ENCODE results near the gene STYXL1.

The STYXL1 gene

GRCh38 chr7:75960372-75960771 is 87.4 kb downstream of the STYXL1 start:
- DNase-seq (ENCODE audit: low read depth in 2 of 2, low spot score in 1 of 2) = no peak

DNA sequence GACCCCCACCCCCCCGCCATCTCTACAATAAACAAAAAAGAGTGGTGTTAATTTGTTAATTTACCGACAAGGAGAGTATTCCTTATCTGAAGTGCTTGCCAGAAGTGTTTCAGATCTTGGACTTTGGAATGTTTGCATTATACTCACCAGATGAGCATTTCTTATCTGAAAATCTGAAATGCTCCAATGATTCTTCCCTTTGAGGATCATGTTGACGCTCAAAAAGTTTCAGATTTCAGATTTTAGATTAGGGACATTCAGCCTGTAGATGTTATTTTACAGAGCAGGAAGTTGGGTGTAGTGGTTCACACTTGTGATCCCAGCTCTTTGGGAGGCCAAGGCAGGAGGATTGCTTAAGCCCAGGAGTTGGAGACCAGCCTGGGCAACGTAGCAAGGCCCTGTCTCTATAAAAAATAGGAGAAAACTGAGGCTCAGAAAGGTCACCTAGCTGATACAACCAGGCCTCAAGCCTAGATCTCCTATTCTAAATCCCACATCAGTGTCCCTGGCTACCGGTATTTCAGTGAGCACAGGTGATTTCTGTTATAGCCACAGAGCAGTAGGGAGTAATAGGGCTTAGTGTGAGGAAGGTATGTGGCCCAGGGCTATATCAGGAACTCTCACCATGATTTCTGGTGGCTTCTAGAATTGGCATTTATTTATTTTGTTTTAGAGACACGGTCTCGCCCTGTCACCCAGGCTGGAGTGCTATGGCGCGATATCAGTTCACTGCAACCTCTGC is 88.8 kb downstream of the STYXL1 start:
- no peak for DNase-seq (ENCODE audit: low read depth in 2 of 2, low spot score in 1 of 2)

- DNase-seq (ENCODE audit: low read depth in 2 of 2, low spot score in 1 of 2) = no peak
Observed at GRCh38 chr7:75957021-75957736, 90.6 kb downstream of the STYXL1 start.

- DNase-seq (ENCODE audit: low read depth in 2 of 2, low spot score in 1 of 2) = no peak
Observed at GRCh38 chr7:75955331-75955955, 92.4 kb downstream of the STYXL1 start.

GRCh38 chr7:75953931-75954330 is 93.9 kb downstream of the STYXL1 start:
- DNase-seq (ENCODE audit: low read depth in 2 of 2, low spot score in 1 of 2) = no peak

DNA sequence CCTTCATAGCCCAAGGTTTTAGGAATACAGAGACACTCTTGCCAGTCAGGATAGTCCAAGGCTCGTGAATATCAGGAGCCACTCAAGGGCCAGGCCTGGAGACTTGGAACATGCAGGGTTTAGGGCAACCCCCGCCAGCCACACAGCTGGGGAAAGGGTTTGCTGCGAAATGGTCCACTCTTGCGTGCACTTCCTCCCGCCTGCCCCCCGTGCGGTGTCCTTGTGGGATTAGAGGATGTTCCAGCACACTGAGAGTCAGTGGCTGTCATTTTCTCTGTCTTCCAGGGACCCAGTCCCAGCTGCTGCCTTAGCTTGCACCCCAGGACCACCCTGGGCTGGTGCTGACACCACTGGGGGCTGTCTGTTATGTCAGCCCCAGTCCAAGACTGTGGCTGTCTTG is 94.4 kb downstream of the STYXL1 start:
- no peak for DNase-seq (ENCODE audit: low read depth in 2 of 2, low spot score in 1 of 2)

- no peak for DNase-seq (ENCODE audit: low read depth in 2 of 2, low spot score in 1 of 2)
Observed at GRCh38 chr7:75951506-75951905, 96.3 kb downstream of the STYXL1 start.

DNA sequence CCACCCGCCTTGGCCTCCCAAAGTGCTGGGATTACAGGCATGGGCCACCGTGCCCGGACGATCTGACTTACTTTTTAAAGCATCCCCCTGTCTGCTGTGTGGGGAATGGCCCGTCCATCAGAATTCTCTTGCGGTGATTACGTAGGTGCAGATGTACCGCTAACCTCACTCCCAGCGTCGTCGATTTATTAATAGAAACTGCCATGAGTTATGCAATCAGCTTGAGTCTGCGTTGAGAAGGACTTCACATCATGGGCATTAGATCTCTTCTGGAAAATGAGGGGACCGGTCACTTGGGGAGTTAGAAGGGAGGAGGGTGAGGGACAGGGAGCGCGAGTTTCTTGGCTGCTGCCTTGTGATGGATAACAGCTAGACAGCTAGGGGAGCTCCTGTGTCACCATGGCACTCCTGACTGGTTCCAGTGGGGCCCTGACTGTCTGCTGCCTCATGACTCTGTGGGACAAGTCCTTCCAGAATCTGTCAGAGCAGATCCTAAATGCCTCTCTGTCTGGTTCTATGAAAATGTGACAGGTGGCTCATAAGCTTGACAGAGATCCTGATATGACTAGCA is 97.6 kb downstream of the STYXL1 start:
- no peak for DNase-seq (ENCODE audit: low read depth in 2 of 2, low spot score in 1 of 2)

DNA sequence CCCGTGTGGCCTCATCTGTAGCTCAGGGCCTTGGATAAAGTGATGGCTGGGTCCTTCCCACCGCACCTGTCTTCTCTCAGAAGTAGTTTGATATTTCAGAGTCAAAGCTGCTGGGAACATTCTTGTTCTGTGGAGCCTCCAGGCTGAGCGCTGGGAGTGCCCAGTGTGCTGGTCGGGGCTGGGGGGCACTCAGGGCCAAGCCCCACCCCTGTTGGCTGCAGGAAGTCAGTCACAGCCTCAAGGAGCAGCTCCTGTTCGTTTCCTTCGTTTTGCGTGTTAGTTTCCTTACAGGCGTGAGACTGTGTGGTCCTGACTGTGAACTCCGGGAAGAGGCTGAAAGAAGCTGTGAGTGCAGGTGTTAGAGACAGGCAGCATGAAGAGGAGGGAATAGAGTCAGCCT is 99.6 kb downstream of the STYXL1 start:
- no peak for DNase-seq (ENCODE audit: low read depth in 2 of 2, low spot score in 1 of 2)

All from stimulated activated CD8-positive, alpha-beta memory T cell treated with anti-CD3 and anti-CD28 coated beads, Interleukin-4, amount 100 ng/mL, for 4 hours (primary cell).